DND-41 (cell line): ENCODE results near the gene HMGCR.

Experiments
- EZH2 ChIP-seq: IDR thresholded peaks from 3 replicates; pipeline ENCODE4 v1.6.1; 2012; ENCODE audit warnings: borderline replicate concordance, low read depth, mild to moderate bottlenecking, moderate library complexity, low read length, inconsistent platforms; ENCODE audit not compliant: severe bottlenecking
- TF ChIP-seq, protein P1 (sequence below): IDR thresholded peaks from 2 replicates; pipeline ENCODE4 v1.5.1; 2012; ENCODE audit warnings: borderline replicate concordance, low read length, moderate library complexity, mild to moderate bottlenecking; ENCODE audit not compliant: poor library complexity, severe bottlenecking; ENCODE audit errors: extremely low read depth

DNA sequence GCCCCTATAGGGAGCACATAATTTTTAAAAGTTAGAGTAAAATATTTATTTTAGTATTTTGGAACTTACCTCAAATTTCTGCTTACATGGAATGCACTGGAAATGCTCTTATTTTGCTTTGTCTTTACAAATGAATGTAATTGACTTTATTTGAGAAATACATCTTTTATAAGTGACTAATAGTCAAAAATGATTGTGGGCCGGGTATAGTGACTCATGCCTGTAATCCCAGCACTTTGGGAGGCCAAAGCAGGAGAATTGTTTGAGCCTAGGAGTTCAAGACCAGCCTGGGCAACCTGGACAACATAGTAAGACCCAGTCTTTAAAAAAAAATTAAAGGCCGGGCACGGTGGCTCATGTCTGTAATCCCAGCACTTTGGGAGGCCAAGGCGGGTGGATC, 5.8 kb downstream of the HMGCR start:
- TF ChIP-seq, protein P1, sequence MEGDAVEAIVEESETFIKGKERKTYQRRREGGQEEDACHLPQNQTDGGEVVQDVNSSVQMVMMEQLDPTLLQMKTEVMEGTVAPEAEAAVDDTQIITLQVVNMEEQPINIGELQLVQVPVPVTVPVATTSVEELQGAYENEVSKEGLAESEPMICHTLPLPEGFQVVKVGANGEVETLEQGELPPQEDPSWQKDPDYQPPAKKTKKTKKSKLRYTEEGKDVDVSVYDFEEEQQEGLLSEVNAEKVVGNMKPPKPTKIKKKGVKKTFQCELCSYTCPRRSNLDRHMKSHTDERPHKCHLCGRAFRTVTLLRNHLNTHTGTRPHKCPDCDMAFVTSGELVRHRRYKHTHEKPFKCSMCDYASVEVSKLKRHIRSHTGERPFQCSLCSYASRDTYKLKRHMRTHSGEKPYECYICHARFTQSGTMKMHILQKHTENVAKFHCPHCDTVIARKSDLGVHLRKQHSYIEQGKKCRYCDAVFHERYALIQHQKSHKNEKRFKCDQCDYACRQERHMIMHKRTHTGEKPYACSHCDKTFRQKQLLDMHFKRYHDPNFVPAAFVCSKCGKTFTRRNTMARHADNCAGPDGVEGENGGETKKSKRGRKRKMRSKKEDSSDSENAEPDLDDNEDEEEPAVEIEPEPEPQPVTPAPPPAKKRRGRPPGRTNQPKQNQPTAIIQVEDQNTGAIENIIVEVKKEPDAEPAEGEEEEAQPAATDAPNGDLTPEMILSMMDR: no peak
- no peak for TF ChIP-seq EZH2
